HG03558 (cell line): ENCODE results near the gene HAP1.
"Not testable (repeated sequence)": the region's sequence is repeated elsewhere in the genome, so short reads cannot be mapped to it uniquely, and the experiment has no call there.

Experiments
- ATAC-seq: cut with Tn5 transposase; IDR thresholded peaks from one replicate; pipeline ENCODE4 v1.9.1; 2021; ENCODE audit warnings: moderate number of reproducible peaks; ENCODE audit not compliant: unreplicated experiment; ENCODE audit errors: extremely low read depth

HAP1 gene

GRCh38 chr17:41734139-41734948 lies at the start of gene HAP1:
TSS of gene HAP1 (minus strand) at chr17:41734643. CDS start at chr17:41734634, 9 bp downstream.
- no peak for ATAC-seq

DNA sequence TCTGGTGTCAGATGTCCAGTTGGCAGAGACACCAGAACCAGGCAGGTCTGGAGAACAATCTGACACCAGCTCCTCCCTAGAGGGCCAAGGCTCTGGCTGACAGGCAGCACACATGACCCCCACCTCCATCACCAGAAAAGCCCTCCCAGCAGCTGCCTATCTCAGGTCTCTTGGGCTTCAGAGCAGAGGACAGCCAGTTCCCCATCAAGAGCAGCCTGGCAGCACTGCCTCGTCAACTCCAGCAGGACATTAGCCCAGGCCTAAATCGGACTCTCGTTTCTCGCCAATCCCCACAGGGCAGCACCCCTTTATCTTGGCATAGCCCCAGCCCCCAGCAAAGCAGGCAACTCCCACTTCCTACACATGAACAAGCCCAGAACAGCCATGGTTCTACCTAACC lies 47.7 kb upstream of the HAP1 start:
- no peak for ATAC-seq

DNA sequence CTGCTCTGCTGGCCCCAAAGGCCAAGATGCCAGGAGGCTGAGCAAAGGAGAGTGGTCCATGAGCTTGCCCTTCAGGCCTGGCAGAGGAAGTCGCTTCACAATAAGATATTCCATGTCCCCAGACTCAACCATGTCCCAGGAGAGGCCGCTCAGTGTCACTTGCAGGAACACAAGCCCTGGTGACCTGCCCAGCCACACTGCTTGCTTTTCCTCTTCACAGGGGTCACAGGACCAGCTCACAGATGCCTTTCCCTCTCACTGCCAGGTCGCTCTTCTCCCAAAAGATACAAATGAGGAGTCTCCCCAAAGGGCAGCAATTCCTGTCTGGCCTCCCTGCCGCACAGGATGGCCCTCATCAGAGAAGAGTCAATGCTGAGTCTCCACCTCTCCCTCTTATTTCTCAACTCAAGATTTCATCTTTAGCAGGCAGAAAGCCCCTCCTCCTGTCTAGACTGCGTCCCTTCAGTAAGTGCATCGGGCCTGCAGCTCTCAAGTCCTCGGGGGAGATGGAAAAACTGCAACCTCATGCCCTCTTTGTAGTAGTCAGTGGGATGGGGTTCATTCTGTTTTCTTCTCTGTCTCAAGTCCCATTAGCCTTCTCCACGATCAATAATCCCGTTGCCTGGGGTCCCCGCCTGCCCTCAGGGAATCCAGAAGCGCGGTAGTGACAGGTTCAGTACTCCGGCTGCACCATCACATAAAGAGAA lies 47.1 kb upstream of the HAP1 start:
- no peak for ATAC-seq

DNA sequence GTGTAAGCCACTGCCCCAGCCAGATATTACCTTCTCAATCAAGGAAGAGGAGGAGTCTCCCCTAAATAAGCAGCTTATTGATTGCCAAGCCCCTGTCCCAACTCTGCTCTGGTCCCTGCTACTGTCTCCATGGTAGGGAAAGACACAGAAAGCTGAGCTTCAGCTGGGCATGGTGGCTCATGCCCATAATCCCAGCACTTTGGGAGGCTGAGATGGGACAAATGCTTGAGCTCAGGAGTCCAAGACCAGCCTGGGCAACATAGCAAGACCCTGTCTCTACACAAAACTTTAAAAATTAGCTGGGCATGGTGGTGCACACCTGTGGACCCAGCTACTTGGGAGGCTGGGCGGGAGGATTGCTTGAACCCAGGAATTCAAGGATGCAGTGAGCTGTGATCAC lies 45.5 kb upstream of the HAP1 start:
- no peak for ATAC-seq

DNA sequence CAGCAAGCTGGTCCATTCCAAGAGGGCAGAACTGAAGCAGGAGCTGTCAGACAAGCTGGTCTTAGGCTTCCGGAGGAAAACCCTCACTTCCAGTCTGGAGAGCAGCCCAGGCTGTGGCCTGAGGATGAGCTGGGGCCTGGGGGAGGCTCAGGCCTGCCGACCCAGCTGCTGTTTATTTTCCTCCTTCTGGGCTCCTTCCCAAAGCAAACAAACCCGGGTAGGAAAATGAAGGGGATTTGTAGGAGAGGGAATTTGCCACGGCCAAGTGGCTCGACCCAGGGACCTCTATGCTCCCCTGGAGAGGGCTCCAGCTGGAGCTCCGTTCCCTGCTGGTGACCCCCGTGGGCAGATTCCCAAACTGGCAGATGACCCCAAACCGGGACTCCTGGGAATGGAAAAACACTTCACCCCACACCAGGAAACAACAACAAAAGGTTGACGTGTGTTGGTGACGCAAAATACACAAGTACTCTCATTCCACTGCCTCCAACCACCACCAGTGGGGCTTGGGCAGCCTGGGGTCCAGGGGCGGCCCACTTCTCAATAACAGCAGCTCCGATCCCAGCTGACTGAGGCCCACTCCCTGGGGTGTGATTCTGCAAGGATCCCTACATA lies 43.2 kb upstream of the HAP1 start:
- no peak for ATAC-seq

GRCh38 chr17:41777157-41777573 lies 42.7 kb upstream of the HAP1 start:
- ATAC-seq: no peak

DNA sequence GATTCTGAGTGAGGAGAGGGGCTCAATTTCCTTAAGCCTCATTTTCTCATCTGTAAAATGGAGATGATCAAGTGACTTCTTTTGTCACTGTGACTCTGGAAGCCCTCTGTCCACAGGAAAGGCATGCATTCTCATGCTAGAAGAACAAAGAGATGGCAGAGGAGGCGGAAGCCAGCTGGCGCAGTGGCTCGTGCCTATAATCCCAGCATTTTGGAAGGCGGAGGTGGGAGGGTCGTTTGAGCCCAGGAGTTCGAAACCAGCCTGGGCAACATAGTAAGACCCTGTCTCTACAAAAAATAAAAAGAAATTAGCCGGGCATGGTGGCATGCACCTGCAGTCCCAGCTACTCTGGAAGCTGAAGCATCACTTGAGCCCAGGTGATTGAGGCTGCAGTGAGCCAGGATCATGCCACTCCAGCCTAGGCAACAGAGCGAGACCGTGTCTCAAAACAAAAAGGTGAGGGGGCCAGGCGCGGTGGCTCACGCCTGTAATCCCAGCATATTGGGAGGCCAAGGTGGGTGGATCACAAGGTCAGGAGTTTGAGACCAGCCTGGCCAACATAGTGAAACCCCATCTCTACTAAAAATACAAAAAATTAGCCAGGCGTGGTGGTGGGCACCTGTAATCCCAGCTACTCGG lies 41.9 kb upstream of the HAP1 start:
- ATAC-seq: not testable (repeated sequence)

DNA sequence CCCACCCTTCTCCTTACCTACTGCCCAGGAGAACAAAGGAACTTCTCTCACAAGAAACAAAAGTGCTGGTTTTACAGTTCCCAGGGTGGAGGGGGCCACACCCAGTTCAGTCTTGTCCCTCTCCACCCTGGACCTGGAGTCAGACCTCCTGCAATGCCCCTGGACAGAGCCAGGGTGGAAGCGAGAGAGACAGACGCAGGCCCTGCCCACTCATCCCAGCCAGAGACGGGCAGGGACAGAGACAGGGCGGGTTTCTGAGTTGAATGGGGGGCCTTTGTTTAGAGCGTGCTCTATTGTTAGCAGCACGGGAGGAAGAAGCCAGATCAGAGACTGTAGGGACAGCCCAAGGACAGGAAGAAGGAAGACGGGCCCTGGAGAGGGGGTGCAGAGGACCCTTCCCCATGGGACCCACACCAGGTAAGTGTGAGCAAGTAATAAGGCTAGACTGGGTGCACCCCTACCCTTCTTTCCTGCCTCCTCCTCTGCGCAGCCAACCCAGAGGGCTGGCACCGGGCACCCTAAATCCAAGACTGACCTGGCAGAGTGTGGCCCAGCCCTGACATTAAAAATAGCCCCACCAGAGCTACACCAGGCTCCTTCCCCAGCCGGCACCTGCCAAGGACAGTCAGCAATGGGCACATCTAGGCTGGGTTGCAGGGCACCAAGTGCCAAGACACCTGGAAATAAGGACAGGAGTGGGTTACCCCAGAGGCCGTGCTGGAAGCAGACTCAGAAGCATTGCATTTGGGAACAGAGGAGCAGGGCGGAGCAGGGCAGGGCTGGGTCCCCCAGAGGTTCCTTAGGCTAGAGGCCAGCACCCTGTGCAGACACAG lies 41.2 kb upstream of the HAP1 start:
- no peak for ATAC-seq

DNA sequence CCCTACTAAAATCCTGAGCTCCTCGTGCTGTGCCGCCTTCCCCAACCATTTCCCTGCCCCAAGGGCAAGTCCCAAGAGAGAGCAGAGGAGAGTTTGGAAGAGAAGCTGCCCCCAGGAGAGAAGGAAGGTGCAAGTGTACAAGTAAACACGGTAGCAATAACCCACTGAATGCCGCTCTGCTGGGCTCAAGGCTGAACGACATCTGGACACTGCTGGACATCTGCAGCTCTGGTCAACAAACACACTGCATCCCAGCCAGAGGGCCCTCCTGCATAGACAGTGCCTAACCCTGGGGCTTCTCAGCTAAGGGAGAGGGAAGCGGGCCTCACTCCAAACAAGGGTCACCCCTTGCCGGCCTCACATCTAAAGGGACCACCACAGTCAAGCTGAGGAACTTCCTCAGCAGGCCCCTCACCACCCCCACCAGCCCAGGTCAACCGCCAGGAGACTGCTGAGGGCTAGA lies 39.3 kb upstream of the HAP1 start:
- ATAC-seq: no peak

GRCh38 chr17:41773190-41773588 lies 38.7 kb upstream of the HAP1 start:
- ATAC-seq: no peak

GRCh38 chr17:41772586-41773189 lies 38.2 kb upstream of the HAP1 start:
- no peak for ATAC-seq

GRCh38 chr17:41772218-41772585 lies 37.8 kb upstream of the HAP1 start:
- no peak for ATAC-seq

DNA sequence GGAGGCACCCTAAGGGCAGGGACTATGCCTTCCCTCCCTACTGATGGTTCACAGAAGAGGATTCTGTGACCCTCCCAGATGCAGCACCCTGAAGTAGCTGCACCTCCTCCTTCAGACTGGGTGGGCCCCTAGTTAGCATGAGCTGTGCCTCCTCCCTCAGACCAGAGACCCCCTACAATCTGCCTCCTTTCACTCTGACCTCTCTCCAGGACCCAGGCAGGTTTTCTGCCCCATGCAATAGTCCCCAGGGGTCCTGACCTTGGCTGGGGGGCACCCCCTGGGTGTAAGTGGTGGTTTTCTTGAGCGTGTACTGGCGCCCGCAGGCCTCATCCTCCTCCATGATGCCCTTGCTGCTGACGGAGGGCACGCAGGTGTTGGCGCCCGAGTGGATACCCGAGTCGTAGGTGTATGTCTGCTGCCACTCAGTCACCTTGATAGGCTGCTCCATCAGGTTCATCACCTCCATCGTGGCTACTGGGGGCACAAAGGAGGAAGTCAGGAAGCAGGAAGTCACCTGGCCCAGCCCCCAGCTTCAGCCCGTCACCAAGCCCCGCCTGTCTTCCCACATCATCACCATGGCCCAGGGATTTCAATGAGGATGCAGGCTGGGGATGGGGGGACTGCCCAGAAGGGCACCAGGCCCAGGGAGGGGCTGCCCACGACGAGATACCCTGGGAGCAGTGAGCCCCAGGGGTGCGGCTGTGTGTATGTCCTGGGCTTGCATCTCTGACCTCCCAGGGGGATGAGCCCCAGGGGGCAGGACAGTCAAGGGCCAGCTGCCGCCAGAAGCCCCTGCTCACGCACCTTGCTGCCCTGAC lies 37.2 kb upstream of the HAP1 start:
- no peak for ATAC-seq

- no peak for ATAC-seq
These were observed 35.5 kb upstream of the HAP1 start for GRCh38 chr17:41769985-41770384.

GRCh38 chr17:41769346-41769862 lies 35.0 kb upstream of the HAP1 start:
- ATAC-seq: no peak

DNA sequence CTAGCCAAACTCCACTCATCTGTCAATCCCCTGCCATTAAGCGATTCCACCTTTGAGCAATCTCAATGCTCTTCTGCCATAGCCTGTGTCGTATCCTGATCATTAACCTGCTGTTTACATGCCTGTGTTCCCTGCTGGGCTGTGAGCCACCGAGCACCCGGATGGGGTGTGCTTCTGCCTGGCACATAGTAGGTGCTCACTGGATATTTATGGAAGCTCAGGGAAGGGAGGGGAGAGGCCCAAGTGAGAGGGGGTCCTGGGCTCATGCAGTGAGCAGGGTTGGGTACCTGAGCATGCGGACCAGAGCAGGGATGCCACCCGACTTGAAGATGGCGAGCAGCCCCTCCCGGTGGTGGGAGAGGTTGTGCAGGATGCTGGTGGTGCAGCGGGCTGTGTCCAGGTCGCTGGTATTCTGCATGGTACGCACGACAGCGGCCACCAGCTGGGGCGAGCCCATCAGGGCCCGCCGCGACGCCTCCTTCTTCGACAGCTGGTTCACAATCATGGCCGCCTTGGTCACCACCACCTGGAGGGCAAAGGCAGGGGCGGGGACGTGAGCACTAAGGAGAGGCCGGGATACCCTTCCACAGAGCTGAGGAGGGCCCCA lies 34.3 kb upstream of the HAP1 start:
- no peak for ATAC-seq

GRCh38 chr17:41767324-41768042 lies 33.0 kb upstream of the HAP1 start:
- ATAC-seq: no peak
